HUDEP-2 (cell line): Measurements from ENCODE around the gene SLC39A7.
"Not testable (repeated sequence)": the region's sequence is repeated elsewhere in the genome, so short reads cannot be mapped to it uniquely, and the experiment has no call there.

ENCODE experiments used
- DNase-seq, 76 experiments: peaks; one replicate each; lab custom pipeline; 2025; ENCODE audit not compliant: unreplicated experiment in 76 of 76; lab: John Stamatoyannopoulos, UW

SLC39A7 gene

GRCh38 chr6:33217246-33217645, 16.6 kb downstream of the SLC39A7 start:
- no peak for DNase-seq

- DNase-seq: no peak
These were observed 17.0 kb downstream of the SLC39A7 start for GRCh38 chr6:33217681-33218080.

- not testable (repeated sequence) for DNase-seq
These were observed 25.9 kb downstream of the SLC39A7 start for GRCh38 chr6:33226503-33227120.

GRCh38 chr6:33235221-33235634, 34.6 kb downstream of the SLC39A7 start:
- DNase-seq: no peak

GRCh38 chr6:33236328-33236727, 35.7 kb downstream of the SLC39A7 start:
- no peak for DNase-seq

GRCh38 chr6:33236852-33237251, 36.2 kb downstream of the SLC39A7 start:
- no peak for DNase-seq

- no peak for DNase-seq
These were observed 37.1 kb downstream of the SLC39A7 start for GRCh38 chr6:33237741-33238140.

GRCh38 chr6:33241968-33242367, 41.3 kb downstream of the SLC39A7 start:
- no peak for DNase-seq

- no peak for DNase-seq
These were observed 42.8 kb downstream of the SLC39A7 start for GRCh38 chr6:33243476-33243875.

- peak in 74 of 76 experiments; percentile 14 to 94 (median 83) for DNase-seq
These were observed 47.4 kb downstream of the SLC39A7 start for GRCh38 chr6:33247977-33248642.

GRCh38 chr6:33248643-33248931, 47.9 kb downstream of the SLC39A7 start:
- DNase-seq: peak in 14 of 76 experiments; percentile 36 to 68 (median 56)

- DNase-seq: peak; percentile 66 to 100 (median 99)
These were observed 48.5 kb downstream of the SLC39A7 start for GRCh38 chr6:33248932-33249731.

- DNase-seq: peak in 3 of 76 experiments; percentile 10 to 44 (median 16)
These were observed 49.3 kb downstream of the SLC39A7 start for GRCh38 chr6:33249732-33250630.

- DNase-seq: no peak
These were observed 50.1 kb downstream of the SLC39A7 start for GRCh38 chr6:33250731-33251130.

GRCh38 chr6:33251395-33252012, 50.8 kb downstream of the SLC39A7 start:
- peak in 1 of 76 experiments; percentile 8 for DNase-seq

- DNase-seq: no peak
These were observed 52.1 kb downstream of the SLC39A7 start for GRCh38 chr6:33252759-33253158.
